ENCODE data around the gene GOLGA6L2.
"Not testable (repeated sequence)": the region's sequence is repeated elsewhere in the genome, so short reads cannot be mapped to it uniquely, and the experiment has no call there.

GOLGA6L2 gene

GRCh38 chr15:23422946-23423708, 23.9 kb downstream of the GOLGA6L2 start:
- DNase-seq: no peak

GRCh38 chr15:23422099-23422945, 24.7 kb downstream of the GOLGA6L2 start:
- no peak for DNase-seq

GRCh38 chr15:23420806-23421575, 26.1 kb downstream of the GOLGA6L2 start:
- no peak for DNase-seq

GRCh38 chr15:23416349-23417276, 30.4 kb downstream of the GOLGA6L2 start:
- DNase-seq: no peak

GRCh38 chr15:23415866-23416265, 31.2 kb downstream of the GOLGA6L2 start:
- not testable (repeated sequence) for DNase-seq

GRCh38 chr15:23415321-23415865, 31.6 kb downstream of the GOLGA6L2 start:
- no peak for DNase-seq

GRCh38 chr15:23412881-23413600, 34.0 kb downstream of the GOLGA6L2 start:
- DNase-seq: not testable (repeated sequence)

GRCh38 chr15:23411841-23412240, 35.2 kb downstream of the GOLGA6L2 start:
- no peak for DNase-seq

GRCh38 chr15:23403550-23403949, 43.5 kb downstream of the GOLGA6L2 start:
- DNase-seq: no peak

GRCh38 chr15:23402544-23402943, 44.5 kb downstream of the GOLGA6L2 start:
- no peak for DNase-seq

- DNase-seq: no peak
These were observed 44.9 kb downstream of the GOLGA6L2 start for GRCh38 chr15:23402140-23402539.

GRCh38 chr15:23401627-23402026, 45.4 kb downstream of the GOLGA6L2 start:
- DNase-seq: no peak

- not testable (repeated sequence) for DNase-seq
These were observed 47.8 kb downstream of the GOLGA6L2 start for GRCh38 chr15:23399207-23399606.

- not testable (repeated sequence) for DNase-seq
These were observed 48.7 kb downstream of the GOLGA6L2 start for GRCh38 chr15:23398357-23398756.

- no peak for DNase-seq
These were observed 49.3 kb downstream of the GOLGA6L2 start for GRCh38 chr15:23397779-23398178.

- DNase-seq: no peak
These were observed 51.2 kb downstream of the GOLGA6L2 start for GRCh38 chr15:23395832-23396231.

GRCh38 chr15:23395030-23395692, 51.9 kb downstream of the GOLGA6L2 start:
- no peak for DNase-seq
